H1 (cell line): ENCODE results near the gene KRT35. TPM values are rescaled to one million over a fixed set of nuclear protein-coding genes. Genes with fewer than 3 reads are reported as not detected.

Experiments
- CREB1 ChIP-seq: IDR thresholded peaks from 2 replicates; pipeline ENCODE4 v1.6.1; 2012; ENCODE audit warnings: inconsistent platforms
- GABPA ChIP-seq: IDR thresholded peaks from 2 replicates; pipeline ENCODE4 v1.6.1; 2011; ENCODE audit warnings: mild to moderate bottlenecking, low read length, moderate library complexity, borderline replicate concordance; ENCODE audit not compliant: insufficient read depth
- MAFK ChIP-seq: IDR thresholded peaks from 2 replicates; pipeline ENCODE4 v1.6.1; 2012; ENCODE audit warnings: low read depth, mild to moderate bottlenecking, improper control_type of control experiment, low read length
- POLR2AphosphoS5 ChIP-seq: IDR thresholded peaks from 2 replicates; pipeline ENCODE4 v1.6.1; 2011; ENCODE audit warnings: low read depth, low read length
- SIN3A ChIP-seq, 2 experiments: IDR thresholded peaks in 1 of 2; conservative IDR thresholded peaks in 1 of 2; 2 replicates each; pipeline ENCODE4 v1.6.1; 2011 to 2012; ENCODE audit warnings: low read length in 2 of 2, improper control_type of control experiment in 1 of 2, low read depth in 1 of 2, mild to moderate bottlenecking in 1 of 2
- SIRT6 ChIP-seq: IDR thresholded peaks from one replicate; pipeline ENCODE4 v1.7.1; 2012; ENCODE audit warnings: low read length, inconsistent platforms
- polyA plus RNA-seq, 7 experiments: library from polyadenylated mRNA; depleted of rRNA in 3 of 7; stranded (reverse) in 5 of 7; unstranded in 2 of 7; fragments of >200 nt in 5 of 7; fragments of 200-250 nt in 2 of 7; gene quantifications; 1 replicate in 5 of 7; 2 replicates in 1 of 7; 4 replicates in 1 of 7; pipeline versions ENCODE4 v1.2.1 to v1.2.3, GENCODE V29; 2011 to 2013; ENCODE audit warnings: missing spikeins in 2 of 7, mixed read lengths in 2 of 7
- total RNA-seq: library from RNA; stranded (reverse); fragmentation: NEBNext Ultra II Directional; extraction: Animal tissue kit (Norgen Biotek cat#: 25700); gene quantifications from 2 replicates; pipeline ENCODE4 v1.2.1, GENCODE V29; 2021
- TF ChIP-seq, protein P1 (sequence below): fragments of 300-600 bp; sonication (generic); IDR thresholded peaks from 2 replicates; pipeline ENCODE4 v1.7.1; 2012; ENCODE audit warnings: low read length, moderate library complexity, mild to moderate bottlenecking, inconsistent platforms; ENCODE audit not compliant: insufficient replicate concordance
- TF ChIP-seq, protein P2 (sequence below): IDR thresholded peaks from 2 replicates; pipeline ENCODE4 v1.6.1; 2011; ENCODE audit warnings: low read depth, mild to moderate bottlenecking, low read length; ENCODE audit not compliant: insufficient read depth
- TF ChIP-seq, protein P3 (sequence below), 3 experiments: IDR thresholded peaks; 1 replicate in 2 of 3; 2 replicates in 1 of 3; pipeline versions ENCODE4 v1.5.1 to v1.6.1; 2011; ENCODE audit warnings: low read length in 3 of 3, mild to moderate bottlenecking in 3 of 3, inconsistent platforms in 2 of 3, low read depth in 1 of 3, moderate library complexity in 1 of 3; ENCODE audit not compliant: insufficient read depth in 1 of 3; ENCODE audit errors: control extremely low read depth in 1 of 3

Gene KRT35
- total and polyA plus RNA-seq, 2 of the 8 experiments (the other 6 are each of a cell fraction or from before 2014, with no cell fraction given): not detected

DNA sequence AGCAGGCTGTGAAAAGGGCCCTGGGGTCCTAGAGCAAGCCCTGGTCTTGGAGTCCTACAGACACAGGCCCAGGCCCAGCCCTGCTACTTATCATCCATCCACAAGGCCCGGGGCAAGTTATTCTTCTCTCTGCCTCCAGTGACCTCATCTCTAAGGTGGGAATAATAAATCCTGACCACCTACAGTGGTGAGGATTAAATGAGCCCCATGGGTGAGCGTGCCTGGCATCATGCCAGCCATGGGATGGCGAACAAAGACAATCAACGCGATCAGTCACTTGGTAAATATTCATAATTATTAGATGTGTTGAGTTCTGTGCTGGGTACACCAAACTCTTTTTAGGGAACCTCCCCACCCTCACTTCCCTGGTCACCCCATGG, 32.2 kb upstream of the KRT35 start (continued):
- TF ChIP-seq, protein P1, sequence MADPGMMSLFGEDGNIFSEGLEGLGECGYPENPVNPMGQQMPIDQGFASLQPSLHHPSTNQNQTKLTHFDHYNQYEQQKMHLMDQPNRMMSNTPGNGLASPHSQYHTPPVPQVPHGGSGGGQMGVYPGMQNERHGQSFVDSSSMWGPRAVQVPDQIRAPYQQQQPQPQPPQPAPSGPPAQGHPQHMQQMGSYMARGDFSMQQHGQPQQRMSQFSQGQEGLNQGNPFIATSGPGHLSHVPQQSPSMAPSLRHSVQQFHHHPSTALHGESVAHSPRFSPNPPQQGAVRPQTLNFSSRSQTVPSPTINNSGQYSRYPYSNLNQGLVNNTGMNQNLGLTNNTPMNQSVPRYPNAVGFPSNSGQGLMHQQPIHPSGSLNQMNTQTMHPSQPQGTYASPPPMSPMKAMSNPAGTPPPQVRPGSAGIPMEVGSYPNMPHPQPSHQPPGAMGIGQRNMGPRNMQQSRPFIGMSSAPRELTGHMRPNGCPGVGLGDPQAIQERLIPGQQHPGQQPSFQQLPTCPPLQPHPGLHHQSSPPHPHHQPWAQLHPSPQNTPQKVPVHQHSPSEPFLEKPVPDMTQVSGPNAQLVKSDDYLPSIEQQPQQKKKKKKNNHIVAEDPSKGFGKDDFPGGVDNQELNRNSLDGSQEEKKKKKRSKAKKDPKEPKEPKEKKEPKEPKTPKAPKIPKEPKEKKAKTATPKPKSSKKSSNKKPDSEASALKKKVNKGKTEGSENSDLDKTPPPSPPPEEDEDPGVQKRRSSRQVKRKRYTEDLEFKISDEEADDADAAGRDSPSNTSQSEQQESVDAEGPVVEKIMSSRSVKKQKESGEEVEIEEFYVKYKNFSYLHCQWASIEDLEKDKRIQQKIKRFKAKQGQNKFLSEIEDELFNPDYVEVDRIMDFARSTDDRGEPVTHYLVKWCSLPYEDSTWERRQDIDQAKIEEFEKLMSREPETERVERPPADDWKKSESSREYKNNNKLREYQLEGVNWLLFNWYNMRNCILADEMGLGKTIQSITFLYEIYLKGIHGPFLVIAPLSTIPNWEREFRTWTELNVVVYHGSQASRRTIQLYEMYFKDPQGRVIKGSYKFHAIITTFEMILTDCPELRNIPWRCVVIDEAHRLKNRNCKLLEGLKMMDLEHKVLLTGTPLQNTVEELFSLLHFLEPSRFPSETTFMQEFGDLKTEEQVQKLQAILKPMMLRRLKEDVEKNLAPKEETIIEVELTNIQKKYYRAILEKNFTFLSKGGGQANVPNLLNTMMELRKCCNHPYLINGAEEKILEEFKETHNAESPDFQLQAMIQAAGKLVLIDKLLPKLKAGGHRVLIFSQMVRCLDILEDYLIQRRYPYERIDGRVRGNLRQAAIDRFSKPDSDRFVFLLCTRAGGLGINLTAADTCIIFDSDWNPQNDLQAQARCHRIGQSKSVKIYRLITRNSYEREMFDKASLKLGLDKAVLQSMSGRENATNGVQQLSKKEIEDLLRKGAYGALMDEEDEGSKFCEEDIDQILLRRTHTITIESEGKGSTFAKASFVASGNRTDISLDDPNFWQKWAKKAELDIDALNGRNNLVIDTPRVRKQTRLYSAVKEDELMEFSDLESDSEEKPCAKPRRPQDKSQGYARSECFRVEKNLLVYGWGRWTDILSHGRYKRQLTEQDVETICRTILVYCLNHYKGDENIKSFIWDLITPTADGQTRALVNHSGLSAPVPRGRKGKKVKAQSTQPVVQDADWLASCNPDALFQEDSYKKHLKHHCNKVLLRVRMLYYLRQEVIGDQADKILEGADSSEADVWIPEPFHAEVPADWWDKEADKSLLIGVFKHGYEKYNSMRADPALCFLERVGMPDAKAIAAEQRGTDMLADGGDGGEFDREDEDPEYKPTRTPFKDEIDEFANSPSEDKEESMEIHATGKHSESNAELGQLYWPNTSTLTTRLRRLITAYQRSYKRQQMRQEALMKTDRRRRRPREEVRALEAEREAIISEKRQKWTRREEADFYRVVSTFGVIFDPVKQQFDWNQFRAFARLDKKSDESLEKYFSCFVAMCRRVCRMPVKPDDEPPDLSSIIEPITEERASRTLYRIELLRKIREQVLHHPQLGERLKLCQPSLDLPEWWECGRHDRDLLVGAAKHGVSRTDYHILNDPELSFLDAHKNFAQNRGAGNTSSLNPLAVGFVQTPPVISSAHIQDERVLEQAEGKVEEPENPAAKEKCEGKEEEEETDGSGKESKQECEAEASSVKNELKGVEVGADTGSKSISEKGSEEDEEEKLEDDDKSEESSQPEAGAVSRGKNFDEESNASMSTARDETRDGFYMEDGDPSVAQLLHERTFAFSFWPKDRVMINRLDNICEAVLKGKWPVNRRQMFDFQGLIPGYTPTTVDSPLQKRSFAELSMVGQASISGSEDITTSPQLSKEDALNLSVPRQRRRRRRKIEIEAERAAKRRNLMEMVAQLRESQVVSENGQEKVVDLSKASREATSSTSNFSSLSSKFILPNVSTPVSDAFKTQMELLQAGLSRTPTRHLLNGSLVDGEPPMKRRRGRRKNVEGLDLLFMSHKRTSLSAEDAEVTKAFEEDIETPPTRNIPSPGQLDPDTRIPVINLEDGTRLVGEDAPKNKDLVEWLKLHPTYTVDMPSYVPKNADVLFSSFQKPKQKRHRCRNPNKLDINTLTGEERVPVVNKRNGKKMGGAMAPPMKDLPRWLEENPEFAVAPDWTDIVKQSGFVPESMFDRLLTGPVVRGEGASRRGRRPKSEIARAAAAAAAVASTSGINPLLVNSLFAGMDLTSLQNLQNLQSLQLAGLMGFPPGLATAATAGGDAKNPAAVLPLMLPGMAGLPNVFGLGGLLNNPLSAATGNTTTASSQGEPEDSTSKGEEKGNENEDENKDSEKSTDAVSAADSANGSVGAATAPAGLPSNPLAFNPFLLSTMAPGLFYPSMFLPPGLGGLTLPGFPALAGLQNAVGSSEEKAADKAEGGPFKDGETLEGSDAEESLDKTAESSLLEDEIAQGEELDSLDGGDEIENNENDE: no peak
- TF ChIP-seq, protein P2, sequence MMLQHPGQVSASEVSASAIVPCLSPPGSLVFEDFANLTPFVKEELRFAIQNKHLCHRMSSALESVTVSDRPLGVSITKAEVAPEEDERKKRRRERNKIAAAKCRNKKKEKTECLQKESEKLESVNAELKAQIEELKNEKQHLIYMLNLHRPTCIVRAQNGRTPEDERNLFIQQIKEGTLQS: no peak
- TF ChIP-seq, protein P3, sequence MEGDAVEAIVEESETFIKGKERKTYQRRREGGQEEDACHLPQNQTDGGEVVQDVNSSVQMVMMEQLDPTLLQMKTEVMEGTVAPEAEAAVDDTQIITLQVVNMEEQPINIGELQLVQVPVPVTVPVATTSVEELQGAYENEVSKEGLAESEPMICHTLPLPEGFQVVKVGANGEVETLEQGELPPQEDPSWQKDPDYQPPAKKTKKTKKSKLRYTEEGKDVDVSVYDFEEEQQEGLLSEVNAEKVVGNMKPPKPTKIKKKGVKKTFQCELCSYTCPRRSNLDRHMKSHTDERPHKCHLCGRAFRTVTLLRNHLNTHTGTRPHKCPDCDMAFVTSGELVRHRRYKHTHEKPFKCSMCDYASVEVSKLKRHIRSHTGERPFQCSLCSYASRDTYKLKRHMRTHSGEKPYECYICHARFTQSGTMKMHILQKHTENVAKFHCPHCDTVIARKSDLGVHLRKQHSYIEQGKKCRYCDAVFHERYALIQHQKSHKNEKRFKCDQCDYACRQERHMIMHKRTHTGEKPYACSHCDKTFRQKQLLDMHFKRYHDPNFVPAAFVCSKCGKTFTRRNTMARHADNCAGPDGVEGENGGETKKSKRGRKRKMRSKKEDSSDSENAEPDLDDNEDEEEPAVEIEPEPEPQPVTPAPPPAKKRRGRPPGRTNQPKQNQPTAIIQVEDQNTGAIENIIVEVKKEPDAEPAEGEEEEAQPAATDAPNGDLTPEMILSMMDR (IDR thresholded peaks at IDR 0.05; ENCODE audit: control extremely low read depth in 1 of 3, insufficient read depth in 1 of 3, low read depth in 1 of 3, low read length in 3 of 3): no peak
- TF ChIP-seq SIN3A (conservative IDR thresholded peaks at IDR 0.05 in 1 of 2, IDR thresholded peaks at IDR 0.05 in 1 of 2; ENCODE audit: low read depth in 1 of 2, low read length in 2 of 2) (no peak), SIRT6 (no peak), MAFK (no peak), CREB1 (no peak), POLR2AphosphoS5 (no peak), GABPA (no peak)
